OCI-LY1 (cell line): ENCODE measurements around the gene DGKG.

Experiments used
- CTCF ChIP-seq: fragments of 200-600 bp; sonication (generic), shearing (Covaris generic); IDR thresholded peaks from 2 replicates; pipeline ENCODE4 v1.5.1; 2017; ENCODE audit warnings: mild to moderate bottlenecking, antibody characterized with exemption, low read length, moderate library complexity, mixed read lengths
- EZH2 ChIP-seq: fragments of 200-600 bp; sonication (generic), shearing (Covaris generic); IDR thresholded peaks from 2 replicates; pipeline ENCODE4 v1.8.0; 2017; ENCODE audit warnings: borderline replicate concordance, mixed run types, mild to moderate bottlenecking, antibody characterized with exemption, low read length, moderate library complexity, mixed read lengths

- TF ChIP-seq CTCF (no peak), EZH2 (no peak)
Observed at GRCh38 chr3:186380622-186381380, 18.8 kb upstream of the DGKG start.
